Suprapubic skin (tissue), 4 donors: ENCODE results near the gene TMEM52. TPM values are rescaled to one million over a fixed set of nuclear protein-coding genes. Genes with fewer than 3 reads are reported as not detected.

Source experiments
- DNase-seq, 2 donors: peaks; one replicate each; pipeline ENCODE4 v3.0.0-alpha.2; 2019; ENCODE audit warnings: low spot score in 2 of 2
- H3K27ac ChIP-seq: fragments of 200-600 bp; sonication (generic); one replicate; pipeline ENCODE4 v1.5.1; 2019
- H3K27me3 ChIP-seq: fragments of 200-600 bp; sonication (generic); one replicate; pipeline ENCODE4 v1.5.1; 2019
- H3K36me3 ChIP-seq: fragments of 200-600 bp; sonication (generic); one replicate; pipeline ENCODE4 v1.5.1; 2019
- H3K4me1 ChIP-seq: fragments of 200-600 bp; sonication (generic); one replicate; pipeline ENCODE4 v1.5.1; 2019
- H3K4me3 ChIP-seq: fragments of 200-600 bp; sonication (generic); one replicate; pipeline ENCODE4 v1.5.1; 2019; ENCODE audit warnings: mild to moderate bottlenecking
- H3K9me3 ChIP-seq: fragments of 200-600 bp; sonication (generic); one replicate; pipeline ENCODE4 v1.5.1; 2019
- CTCF ChIP-seq, 2 donors: fragments of 200-600 bp in 1 of 2; fragments of 450-650 bp in 1 of 2; sonication (generic) in 1 of 2; IDR thresholded peaks; one replicate each; pipeline ENCODE4 v1.5.1; 2016 to 2019; ENCODE audit warnings: antibody characterized with exemption in 2 of 2, mild to moderate bottlenecking in 1 of 2, moderate library complexity in 1 of 2
- EP300 ChIP-seq: sonication (generic); formaldehyde crosslinking; IDR thresholded peaks from one replicate; pipeline ENCODE4 v1.6.1; 2017; ENCODE audit warnings: antibody characterized with exemption
- POLR2A ChIP-seq, 2 donors: fragments of 450-650 bp; IDR thresholded peaks; one replicate each; pipeline ENCODE4 v1.6.1; 2017; ENCODE audit warnings: antibody characterized with exemption in 2 of 2, mild to moderate bottlenecking in 2 of 2, moderate library complexity in 2 of 2
- POLR2AphosphoS5 ChIP-seq, 3 donors: sonication (generic); formaldehyde crosslinking; IDR thresholded peaks; one replicate each; pipeline ENCODE4 v1.6.1; 2017; ENCODE audit warnings: antibody characterized with exemption in 3 of 3
- WGBS: methylation state at CpG from one replicate; pipeline ENCODE4 v1.1.5; 2018; 5-methylcytosine and 5-hydroxymethylcytosine counted together
- total RNA-seq, 4 donors: library from RNA; depleted of rRNA; stranded (reverse); fragments of >200 nt; gene quantifications; one replicate each; pipeline ENCODE4 v1.1.0, GENCODE V29; 2016

Gene TMEM52
- total RNA-seq, 4 donors from 2014 or later, result 2.2 to 6.0 (median 4.5) TPM

DNA sequence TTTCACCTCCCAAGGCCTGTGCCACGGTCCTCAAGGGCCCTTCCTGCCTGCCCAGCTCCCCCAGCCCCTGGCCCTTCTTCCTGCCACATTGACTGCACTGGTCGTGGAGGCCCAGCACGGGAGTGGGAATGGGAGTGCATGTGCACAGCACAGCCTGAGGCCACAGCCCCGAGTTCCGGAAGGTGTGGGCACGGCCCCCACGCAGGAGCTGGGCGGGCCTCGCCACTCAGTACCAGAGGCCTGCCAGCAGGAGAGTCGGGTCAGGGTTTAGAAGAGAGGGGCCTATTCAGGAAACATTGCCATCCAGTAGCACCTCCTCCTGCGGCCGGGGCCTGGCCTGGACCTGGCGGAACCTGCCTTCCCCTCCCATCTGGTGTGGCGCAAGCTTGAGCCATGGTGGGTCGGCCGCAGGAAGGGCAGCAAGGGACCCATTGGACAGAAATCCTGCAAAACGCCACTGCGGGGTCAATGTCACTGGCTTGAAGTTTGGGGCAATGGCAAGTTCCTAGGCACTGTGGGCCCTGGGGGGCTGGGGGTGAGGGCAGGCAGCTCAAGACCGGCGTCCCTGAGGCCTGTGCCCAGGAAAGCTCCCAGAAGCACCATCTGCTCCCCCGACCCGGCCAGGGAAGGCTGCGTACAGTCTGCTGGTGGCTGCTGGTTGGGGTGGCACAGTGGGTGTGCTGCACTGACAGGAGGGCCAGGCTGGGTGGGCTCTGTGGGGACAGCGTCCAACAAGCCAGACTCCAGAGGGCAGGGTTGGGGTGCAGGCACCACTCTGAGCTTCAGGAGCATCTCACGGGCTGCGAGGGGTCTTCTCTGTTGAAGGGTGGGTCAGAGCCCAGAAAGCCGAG, 1.8 kb upstream of the TMEM52 start:
- no peaks in the 10 kb centered on the region for H3K9me3 ChIP-seq
- no peak overlapping the region for H3K27ac ChIP-seq
- TF ChIP-seq POLR2AphosphoS5 (IDR thresholded peaks at IDR 0.05), result no peak
- TF ChIP-seq EP300, result no peak
- TF ChIP-seq POLR2A (IDR thresholded peaks at IDR 0.05), result no peak
- TF ChIP-seq CTCF (IDR thresholded peaks at IDR 0.05), result no peak
- WGBS, result 90% methylated on average over 13 of the region's 27 CpGs
- H3K36me3 ChIP-seq, result no peaks in the 10 kb centered on the region
- H3K4me3 ChIP-seq, result no peak overlapping the region
- DNase-seq, result peak; percentile 72 to 80
- H3K4me1 ChIP-seq, result peaks cover 32% of the 10 kb centered on the region
- H3K27me3 ChIP-seq, result no peaks in the 10 kb centered on the region

GRCh38 chr1:1920057-1920607, 1.1 kb upstream of the TMEM52 start:
- Histone ChIP-seq H3K27me3 (no peaks in the 10 kb centered on the region), H3K4me1 (peaks cover 39% of the 10 kb centered on the region), H3K27ac (peak overlapping the region; percentile 43), H3K4me3 (peak overlapping the region; percentile 63), H3K9me3 (no peaks in the 10 kb centered on the region), H3K36me3 (no peaks in the 10 kb centered on the region)
- TF ChIP-seq EP300 (no peak), CTCF (IDR thresholded peaks at IDR 0.05) (no peak), POLR2AphosphoS5 (IDR thresholded peaks at IDR 0.05) (no peak), POLR2A (IDR thresholded peaks at IDR 0.05) (no peak)
- WGBS, result 75% methylated on average over 5 of the region's 6 CpGs
- no peak for DNase-seq

- no peak for TF ChIP-seq POLR2A (IDR thresholded peaks at IDR 0.05)
- TF ChIP-seq EP300, result no peak
- TF ChIP-seq POLR2AphosphoS5 (IDR thresholded peaks at IDR 0.05), result no peak
- TF ChIP-seq CTCF (IDR thresholded peaks at IDR 0.05), result no peak
- Histone ChIP-seq H3K27ac (peak overlapping the region; percentile 43), H3K36me3 (no peaks in the 10 kb centered on the region), H3K27me3 (no peaks in the 10 kb centered on the region), H3K9me3 (no peaks in the 10 kb centered on the region), H3K4me1 (peaks cover 41% of the 10 kb centered on the region), H3K4me3 (peak overlapping the region; percentile 63)
- DNase-seq, result peak; percentile 99
- WGBS, result 0% methylated on average over 9 of the region's 62 CpGs
These were observed 401 bp upstream of the TMEM52 start for GRCh38 chr1:1919304-1920056.

DNA sequence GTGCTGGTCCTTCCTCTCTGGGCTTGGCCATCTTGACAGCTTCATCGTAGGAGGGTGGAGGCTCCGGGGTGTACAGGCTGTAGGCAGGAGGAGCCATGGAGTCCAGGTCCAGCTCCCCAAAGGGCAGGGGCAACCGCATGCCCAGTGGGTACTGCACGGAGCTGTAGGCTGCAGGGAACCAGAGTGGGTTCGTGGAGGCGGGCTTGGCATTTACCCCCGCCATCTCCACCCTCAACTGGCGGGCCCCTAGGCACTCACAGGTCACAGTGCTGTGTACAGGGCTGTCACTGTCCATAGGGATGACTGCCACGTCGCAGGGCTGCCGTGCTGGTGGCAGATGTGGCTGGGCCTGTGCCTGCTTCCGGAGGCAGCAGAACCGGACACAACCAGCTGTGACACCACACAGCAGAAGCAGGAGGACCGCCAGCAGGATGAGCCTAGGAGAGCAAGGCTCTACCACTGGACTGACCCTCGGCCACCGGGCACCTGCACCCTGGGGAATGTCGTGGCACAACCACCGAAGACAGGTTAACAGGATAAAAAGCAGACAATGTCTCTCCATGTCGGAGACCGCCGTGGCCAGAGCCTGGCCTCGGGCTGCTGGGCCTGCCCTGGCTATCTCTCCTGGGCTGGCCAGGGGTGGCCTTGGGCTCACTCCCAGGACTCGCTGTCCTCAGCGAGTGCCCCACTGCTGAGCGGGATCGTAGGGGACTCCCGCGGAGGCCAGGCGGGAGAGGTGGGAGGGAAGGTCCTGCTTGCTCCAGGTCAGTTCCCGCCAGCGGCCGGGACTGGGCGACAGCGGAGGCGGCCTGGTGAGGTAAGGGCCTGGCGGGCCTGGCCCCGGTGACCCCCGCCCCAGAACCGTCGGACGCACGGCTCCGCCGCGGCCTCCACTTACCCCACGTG, 831 bp downstream of the TMEM52 start:
- Histone ChIP-seq H3K27ac (no peak overlapping the region), H3K27me3 (no peaks in the 10 kb centered on the region), H3K4me3 (peak overlapping the region; percentile 63), H3K4me1 (peaks cover 39% of the 10 kb centered on the region), H3K36me3 (no peaks in the 10 kb centered on the region), H3K9me3 (no peaks in the 10 kb centered on the region)
- WGBS, result 66% methylated on average over 16 of the region's 46 CpGs
- DNase-seq, result peak in 1 of 2 donors; percentile 63
- TF ChIP-seq POLR2AphosphoS5 (IDR thresholded peaks at IDR 0.05) (no peak), CTCF (IDR thresholded peaks at IDR 0.05) (no peak), POLR2A (IDR thresholded peaks at IDR 0.05) (no peak), EP300 (no peak)
